C1 segment of cervical spinal cord (tissue), 14 donors: ENCODE data around the gene GALNT17.
"Not testable (repeated sequence)": the region's sequence is repeated elsewhere in the genome, so short reads cannot be mapped to it uniquely, and the experiment has no call there.

Source experiments
- DNase-seq, 14 donors: peaks; one replicate each; lab custom pipeline; 2025; lab: John Stamatoyannopoulos, UW

GALNT17 gene

DNA sequence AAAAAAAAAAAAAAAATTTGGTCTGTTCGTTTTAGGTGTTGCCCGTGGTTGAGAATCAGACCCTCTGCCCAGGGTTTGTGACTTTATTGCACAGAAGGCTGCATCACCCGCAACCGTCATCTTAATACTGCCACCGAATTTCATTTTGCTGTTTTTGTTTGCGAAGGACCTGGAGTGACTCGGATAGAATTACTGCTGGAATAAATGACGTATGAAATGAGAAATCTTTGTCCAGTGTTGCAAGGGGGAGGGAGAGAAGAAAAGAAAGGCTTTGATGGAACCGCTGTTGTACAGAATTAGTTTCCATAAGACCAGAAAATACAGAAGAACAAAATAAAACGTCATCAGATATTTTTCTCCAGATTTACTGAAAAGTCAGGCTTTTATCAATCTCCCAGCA lies 103.3 kb downstream of the GALNT17 start:
- DNase-seq: no peak

GRCh38 chr7:71236230-71237105 lies 104.5 kb downstream of the GALNT17 start:
- DNase-seq: peak in 1 of 14 donors; percentile 83

GRCh38 chr7:71237945-71238344 lies 106.0 kb downstream of the GALNT17 start:
- peak in 2 of 14 donors; percentile 1 to 50 for DNase-seq

- no peak for DNase-seq
Observed at GRCh38 chr7:71238581-71239295, 106.8 kb downstream of the GALNT17 start.

DNA sequence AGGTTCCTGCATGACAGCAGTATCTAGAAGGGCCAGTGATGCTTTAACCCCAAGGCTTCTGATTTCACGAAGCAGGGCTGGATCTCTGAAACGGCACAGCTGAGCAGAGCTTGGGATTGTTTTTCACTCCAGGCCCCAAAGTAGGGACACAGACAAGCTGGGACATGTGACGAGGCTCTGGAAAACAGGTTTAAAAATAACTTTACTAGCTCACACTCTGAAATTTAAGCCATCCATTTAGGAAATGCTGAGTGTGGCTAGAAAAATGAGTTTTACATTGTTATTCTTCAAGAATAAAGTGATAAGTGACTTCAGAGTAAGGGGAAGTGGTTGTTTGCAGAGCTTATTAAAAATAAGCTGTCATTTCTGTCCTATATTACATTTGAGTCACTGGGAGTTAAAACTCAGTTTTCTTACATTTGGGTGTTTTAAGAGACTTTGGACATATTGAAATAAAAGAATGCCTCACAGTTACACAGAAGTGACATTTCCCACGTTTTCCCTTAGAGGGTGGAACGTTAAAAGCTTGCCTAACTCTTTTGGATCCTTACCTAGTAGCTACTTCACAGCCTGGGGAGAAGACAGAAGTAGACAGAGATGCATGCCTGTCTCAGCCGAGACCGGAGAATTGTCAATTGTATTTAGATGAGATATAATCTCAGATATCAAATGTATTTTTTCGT lies 107.8 kb downstream of the GALNT17 start:
- peak in 2 of 14 donors; percentile 1 to 28 for DNase-seq

GRCh38 chr7:71243736-71244410 lies 111.9 kb downstream of the GALNT17 start:
- peak in 1 of 14 donors; percentile 54 for DNase-seq

- no peak for DNase-seq
Observed at GRCh38 chr7:71245038-71245437, 113.1 kb downstream of the GALNT17 start.

DNA sequence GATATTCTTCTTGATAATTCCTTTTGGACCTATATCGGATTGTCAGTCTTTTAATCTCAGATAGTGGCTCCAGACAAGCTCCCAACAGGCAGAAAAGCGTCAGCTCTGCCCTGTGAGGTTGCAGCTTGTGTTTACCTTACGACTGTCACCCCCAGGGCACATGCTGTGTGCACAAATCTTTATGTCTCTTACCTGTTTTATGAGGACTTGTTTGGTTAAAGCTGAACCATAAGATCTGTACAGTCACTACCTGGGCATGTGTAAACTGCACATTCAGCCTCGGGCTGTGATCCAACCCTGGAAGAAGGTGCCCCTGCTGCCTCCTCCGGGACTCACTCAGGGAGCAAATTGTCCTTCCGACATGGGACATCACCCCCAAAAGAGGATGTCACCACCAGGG lies 119.8 kb downstream of the GALNT17 start:
- no peak for DNase-seq

DNA sequence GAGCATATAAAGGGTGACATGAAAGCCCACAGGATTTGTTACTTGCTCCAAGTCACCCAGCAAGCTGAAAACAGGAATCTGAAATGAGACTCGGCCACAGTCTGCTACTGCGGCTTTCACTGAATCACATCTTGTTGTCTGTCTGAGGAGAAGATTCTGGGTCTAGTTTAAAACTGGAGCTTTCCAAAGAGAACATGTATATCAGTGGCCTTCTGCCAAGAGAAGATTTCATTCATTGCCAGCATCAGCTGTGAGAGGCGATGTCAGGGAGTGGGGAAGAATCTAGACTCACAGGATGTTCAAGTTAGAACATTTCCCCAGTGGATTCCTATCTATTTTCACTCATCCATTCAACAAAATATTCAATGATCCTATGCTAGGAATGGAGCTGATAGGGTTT lies 122.8 kb downstream of the GALNT17 start:
- DNase-seq: no peak

DNA sequence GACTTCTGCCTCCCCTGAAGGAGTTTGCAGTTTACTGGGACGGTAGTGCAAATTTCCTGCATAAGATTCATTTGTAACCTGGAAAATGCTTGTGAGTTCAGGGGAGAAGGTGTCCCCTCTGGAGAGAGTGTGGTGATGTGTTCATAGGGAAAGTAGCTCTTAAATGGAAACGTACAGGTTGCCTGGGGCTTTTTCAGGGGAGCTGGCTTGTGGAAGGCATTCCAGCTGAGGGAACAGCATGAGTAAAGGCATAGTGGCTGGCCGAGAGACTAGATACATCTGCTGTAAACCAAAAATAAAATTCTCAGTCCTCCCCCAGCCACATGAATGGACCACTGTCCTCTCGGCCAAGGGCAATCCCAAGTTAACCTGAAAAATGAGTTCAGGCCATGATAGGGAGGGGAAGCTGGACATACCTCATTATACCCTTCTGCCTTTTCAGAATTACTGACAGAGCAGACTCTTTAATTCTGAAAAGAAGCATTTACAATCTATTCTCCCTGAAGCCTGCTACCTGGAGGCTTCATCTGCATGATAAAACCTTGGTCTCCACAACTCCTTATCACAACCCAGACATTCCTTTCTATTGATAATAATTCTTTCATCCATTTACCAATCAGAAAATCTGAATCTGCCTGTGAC lies 123.7 kb downstream of the GALNT17 start:
- no peak for DNase-seq

- no peak for DNase-seq
Observed at GRCh38 chr7:71261066-71261465, 129.1 kb downstream of the GALNT17 start.

- DNase-seq: not testable (repeated sequence)
Observed at GRCh38 chr7:71262834-71263233, 130.9 kb downstream of the GALNT17 start.

- DNase-seq: no peak
Observed at GRCh38 chr7:71264005-71264404, 132.1 kb downstream of the GALNT17 start.

- DNase-seq: no peak
Observed at GRCh38 chr7:71266912-71267311, 135.0 kb downstream of the GALNT17 start.

GRCh38 chr7:71267734-71268469 lies 136.0 kb downstream of the GALNT17 start:
- DNase-seq: no peak

DNA sequence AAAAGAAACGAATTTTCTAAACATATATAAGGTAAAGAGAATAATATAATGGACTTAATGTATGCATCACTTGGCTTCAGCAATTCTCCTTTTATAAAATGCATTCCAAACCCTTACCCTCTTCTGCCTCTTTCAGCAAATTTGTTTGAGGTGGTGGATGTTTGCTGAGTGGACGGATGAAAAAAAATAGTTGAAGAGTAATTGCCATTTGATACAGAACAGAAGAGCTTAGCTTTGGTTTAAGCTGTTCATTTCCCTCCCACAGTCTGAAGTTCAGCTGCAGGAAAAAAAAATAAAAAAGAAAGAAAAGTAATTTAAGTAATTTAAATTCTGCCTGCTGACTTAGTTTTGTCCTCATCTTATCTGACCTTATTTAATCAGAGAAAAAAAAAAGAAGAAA lies 138.6 kb downstream of the GALNT17 start:
- DNase-seq: no peak

DNA sequence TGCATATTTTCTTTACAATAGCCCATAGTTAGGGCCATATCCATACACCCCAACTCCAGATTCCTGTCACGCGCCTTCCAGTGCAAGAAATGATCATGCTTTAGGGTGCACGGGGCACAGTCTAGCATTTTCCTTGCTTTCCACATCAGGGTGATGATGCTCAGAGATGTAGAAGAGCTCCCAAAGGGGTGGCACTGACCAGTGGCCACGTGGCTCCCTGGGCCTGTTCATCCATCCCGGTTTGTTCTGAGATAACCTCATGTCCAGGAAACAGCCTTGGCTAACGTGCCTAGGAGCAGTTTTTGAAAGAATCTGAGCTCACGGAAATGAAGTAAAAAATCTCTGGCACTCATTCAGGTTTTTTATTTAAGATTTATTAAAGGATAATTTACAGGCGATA lies 139.3 kb downstream of the GALNT17 start:
- no peak for DNase-seq

DNA sequence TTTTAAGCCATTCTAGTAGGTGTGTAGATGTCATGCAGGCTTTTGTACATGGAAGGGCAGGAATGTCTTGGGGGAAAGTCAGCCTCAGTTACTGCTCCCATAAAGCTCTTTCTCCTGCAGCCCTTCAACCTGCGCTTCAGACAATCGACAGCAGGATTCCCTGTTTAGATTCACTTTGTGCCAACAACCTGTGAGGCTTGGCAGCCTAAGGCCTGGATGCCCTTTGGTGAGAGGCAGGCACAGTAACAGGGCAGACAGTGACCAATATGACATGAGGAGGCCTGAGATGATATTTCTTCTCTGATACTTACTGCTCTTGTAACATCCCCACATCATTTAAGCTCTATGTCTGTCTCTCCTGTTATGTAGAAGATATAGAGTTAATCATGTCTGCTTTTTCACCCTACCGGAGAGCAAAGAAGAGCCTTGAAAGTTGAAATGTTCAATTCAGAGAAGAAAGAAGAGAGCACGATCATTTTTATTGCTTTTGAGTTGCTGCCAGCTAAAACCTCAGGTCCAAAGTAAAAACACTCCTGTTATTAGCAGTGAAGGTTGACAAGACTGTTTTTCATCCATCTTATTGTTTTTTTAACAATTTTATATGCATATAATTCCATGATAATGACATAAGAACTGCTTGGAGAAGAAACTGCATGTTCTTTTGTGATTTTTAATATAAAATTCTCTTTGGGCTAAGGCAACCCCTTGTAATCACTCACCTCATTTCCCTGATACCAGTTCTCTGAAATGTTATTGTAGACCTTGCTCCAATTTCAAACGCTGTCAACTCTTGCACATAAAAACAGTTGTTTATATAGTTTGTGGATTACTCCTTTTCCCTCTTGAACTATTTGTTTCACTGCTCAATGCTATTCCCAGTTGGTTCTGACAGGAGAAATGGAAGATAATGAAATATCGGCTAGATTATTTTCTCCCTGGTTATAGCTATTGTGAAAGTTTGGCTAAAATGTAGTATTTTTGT lies 140.9 kb downstream of the GALNT17 start:
- peak in 1 of 14 donors; percentile 80 for DNase-seq

- DNase-seq: no peak
Observed at GRCh38 chr7:71278257-71278656, 146.3 kb downstream of the GALNT17 start.
